ENCODE data around the gene CDC42EP3.
A peak's percentile ranks its signal among the peaks of the same experiment; 100 is the strongest.

The CDC42EP3 gene

GRCh38 chr2:37633845-37634244 is 37.6 kb downstream of the CDC42EP3 start:
- no peak for DNase-seq

GRCh38 chr2:37633234-37633633 is 38.2 kb downstream of the CDC42EP3 start:
- no peak for DNase-seq

DNA sequence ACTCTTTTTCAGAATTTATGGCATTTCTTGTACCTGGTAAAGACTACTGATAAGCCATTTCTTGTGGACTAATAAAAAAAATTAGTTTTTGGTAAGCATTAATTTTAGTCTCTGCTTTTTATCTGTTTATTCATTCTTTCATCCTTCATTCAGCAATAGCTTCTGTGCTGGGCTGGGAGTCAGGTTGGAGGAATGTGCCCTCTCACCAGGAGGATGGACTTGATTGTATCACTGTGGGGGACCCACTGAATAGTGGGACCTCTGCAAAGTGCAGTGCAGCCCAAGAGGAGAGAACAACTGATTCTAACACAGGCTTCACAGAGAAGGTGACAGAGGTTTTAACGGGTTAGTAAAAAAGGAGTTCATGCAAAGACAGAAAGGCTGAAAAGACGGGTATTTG is 39.1 kb downstream of the CDC42EP3 start:
- no peak for DNase-seq

- no peak for DNase-seq
Measured at GRCh38 chr2:37631698-37632097, 39.7 kb downstream of the CDC42EP3 start.

GRCh38 chr2:37631292-37631691 is 40.1 kb downstream of the CDC42EP3 start:
- peak; percentile 29 for DNase-seq

DNA sequence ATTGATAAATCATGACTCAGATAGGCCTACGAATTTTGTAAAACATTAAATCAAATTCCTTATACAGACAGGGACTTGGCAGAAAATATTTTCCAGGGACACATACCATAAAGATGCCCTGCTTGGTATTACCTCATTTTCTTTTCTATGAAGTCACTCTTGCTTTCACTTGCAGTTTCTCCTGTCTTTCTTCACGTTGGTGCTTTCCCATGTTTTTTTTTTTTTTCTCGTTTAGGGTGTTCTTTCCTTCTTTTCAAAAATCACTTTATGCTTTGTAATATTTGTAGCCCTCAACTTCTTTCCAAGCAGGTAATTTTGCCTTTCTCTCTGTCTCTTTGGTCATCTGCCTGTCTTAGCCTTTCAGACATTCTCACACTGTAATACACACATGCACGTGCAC is 40.7 kb downstream of the CDC42EP3 start:
- DNase-seq: no peak

- DNase-seq: no peak
Measured at GRCh38 chr2:37630301-37630700, 41.1 kb downstream of the CDC42EP3 start.

DNA sequence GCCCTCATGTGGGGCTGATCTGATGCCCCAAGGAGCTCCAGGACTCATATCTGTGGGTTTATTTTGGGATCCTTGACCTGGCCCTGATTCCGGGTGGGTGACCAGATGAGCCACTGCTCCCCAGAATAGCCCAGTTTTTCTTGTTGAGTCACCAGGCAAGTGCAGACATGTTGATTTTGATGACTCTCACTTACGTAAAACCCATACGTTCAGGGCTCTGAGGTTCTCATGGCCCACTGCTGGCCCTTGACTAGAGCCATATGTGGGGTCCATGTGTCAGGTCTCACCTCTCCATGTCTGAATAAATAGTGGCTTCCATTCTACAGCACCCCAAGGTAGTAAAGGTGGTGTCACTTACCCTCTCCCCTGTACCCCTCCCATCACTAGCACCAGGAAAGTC is 41.9 kb downstream of the CDC42EP3 start:
- DNase-seq: no peak

DNA sequence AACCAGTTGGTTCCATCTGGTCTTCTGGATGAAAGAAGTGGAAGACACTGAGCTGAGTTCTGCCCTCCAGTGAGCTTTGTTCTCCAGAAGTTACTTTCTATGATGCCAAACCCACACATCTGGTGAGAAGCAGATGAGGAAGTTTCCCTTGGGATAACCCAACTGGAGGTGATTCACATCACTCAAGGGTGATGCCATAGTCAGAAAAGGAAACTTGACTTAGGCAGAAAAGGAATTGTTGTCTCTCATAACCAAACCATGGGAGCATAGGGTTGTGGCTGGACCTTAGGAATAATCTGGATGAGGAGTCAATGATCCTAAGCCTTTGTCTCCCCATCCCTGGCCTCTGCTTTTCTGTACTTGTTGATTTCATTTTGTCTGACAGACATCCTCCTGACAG is 43.7 kb downstream of the CDC42EP3 start:
- no peak for DNase-seq

DNA sequence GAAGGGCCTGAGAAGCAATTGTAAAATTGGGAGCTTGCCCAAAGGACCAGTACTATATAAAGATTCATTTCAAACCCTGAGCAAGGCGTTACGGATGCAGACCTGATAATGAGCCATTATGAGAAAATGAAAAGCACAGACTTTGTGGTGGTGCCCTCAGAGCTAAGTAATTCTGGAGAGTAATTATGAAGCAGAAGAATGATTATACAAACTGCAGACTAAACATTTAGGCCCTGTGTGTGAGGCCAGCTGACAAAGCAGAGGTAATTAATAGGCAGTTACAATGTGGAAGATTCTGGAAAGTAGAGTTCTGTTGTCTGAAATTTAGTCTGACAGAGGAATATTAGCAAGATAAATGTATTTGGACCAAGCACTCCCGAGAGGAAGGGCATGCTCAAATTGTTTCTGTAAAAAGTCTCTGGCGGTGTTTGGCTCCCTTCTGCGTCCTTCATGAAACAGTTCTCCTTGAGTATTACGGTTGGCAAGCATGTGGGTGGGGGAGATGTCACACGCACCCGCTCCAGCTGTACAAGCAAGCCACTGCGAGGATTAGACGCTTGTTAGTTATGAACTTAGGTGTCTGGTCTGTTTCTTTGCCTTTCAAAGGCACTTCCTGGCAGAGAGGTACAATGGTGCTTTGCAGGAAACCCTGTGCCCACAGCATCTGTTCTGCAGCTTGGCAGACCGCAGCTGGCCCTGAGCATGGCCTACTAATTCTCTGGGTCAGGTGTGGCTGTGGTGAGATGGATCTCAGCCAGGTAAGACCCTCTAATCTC is 45.5 kb downstream of the CDC42EP3 start:
- DNase-seq: no peak

- DNase-seq: no peak
Measured at GRCh38 chr2:37625156-37625555, 46.3 kb downstream of the CDC42EP3 start.

DNA sequence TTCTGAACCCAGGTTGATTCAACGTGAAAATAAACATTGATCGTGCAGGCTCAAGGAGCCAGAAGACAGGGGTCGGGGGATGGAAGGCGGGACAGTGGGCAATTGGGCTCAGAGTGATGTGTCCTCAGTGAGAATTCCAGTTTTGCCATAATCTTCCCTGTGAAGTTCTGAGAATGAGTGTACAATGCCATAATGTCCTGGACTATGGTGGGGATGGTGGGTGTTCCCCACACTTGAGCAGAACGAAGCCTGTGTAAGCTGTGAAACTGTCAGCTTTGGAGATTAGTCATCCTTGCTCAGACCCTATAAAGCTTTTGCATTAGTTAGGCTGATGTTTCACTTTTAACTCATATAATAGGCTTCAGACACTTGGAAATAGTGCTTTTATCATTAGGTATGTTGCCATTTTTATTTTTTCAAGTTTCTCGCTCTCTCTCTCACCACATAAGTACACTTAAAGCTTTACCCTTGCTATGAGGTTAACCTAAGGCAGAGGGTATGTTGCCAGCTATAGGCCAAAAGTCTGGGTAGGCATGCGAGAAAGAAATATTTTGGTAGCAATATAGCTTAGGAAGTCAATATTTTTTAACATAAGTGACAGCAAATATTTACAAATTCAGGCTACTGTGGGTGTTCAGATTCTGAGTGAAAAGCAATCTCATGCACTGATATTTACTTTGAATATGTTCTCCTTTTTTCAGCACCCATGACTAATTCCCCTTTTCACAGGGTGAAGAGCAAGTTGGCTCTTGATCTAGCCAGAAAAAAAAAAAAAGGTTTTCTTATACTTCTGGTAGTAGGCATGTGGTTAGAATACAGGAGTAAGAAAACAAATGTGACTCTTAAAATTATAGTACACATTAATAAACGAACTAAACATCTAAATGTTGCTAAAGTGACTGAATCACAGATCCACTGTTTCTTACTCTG is 47.2 kb downstream of the CDC42EP3 start:
- no peak for DNase-seq

GRCh38 chr2:37623406-37623805 is 48.0 kb downstream of the CDC42EP3 start:
- DNase-seq: no peak

DNA sequence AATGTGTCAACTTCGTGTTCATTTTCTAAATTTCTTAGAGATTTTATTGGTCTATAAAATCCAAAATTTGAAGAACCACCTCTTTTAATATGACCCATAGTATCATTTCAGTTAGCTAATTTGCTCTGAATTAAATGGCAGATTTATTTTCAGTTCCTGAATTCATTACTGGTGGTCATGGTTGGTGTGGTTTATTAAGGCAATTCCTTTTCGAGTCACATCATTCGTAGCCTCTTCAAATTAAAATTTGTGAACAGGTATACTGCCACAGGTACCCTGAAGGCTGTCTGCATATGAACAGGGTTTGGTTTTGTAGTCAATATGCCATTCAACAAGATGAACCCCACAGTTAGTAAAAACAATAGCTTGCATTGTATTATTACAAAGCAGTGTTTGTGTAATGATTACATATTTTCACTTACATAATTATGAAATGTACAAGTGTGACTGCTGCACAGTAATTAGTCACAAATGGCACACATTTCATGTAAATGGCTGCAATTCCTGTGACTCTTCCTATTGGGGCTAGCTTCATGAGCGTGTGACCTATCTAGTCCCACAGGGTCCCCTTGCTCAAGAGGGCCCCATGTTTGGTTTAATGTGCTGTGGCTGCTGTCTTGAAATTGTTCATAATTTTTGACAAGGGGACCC is 48.9 kb downstream of the CDC42EP3 start:
- no peak for DNase-seq

DNA sequence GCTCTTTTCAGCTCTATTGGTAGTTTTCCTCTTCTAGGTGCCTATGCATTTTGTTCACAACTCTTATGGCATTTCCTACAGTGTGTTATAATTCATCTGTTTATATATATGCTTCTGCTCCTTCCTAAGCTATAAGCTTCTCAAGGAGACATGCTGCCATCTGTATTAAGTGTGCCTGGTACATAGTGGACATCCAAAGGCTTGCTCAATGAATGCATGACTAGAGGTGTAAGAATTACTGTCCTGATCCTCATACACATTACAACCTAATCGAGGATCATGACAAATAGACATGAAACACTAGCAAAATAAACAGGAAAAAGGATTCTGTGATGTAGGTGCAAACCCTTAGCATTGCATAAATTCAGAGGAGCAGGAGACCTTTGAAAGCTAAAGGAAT is 50.2 kb downstream of the CDC42EP3 start:
- DNase-seq: no peak

DNA sequence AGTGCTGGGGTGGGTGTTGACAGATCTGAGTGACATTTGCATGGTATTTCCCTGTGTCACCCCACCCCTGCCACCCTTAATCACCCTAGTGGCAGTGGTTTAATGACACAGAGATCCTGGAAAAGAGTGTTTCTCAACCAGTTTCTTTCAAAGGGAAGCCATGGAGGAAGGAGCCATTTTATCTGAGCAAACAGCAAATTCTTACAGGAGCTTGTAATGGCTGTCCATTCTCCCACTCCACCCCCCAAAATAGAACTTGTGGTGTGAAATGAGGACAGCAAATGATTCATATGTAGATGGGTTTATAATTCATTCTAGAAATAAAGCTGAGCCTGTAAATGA is 51.5 kb downstream of the CDC42EP3 start:
- DNase-seq: no peak

DNA sequence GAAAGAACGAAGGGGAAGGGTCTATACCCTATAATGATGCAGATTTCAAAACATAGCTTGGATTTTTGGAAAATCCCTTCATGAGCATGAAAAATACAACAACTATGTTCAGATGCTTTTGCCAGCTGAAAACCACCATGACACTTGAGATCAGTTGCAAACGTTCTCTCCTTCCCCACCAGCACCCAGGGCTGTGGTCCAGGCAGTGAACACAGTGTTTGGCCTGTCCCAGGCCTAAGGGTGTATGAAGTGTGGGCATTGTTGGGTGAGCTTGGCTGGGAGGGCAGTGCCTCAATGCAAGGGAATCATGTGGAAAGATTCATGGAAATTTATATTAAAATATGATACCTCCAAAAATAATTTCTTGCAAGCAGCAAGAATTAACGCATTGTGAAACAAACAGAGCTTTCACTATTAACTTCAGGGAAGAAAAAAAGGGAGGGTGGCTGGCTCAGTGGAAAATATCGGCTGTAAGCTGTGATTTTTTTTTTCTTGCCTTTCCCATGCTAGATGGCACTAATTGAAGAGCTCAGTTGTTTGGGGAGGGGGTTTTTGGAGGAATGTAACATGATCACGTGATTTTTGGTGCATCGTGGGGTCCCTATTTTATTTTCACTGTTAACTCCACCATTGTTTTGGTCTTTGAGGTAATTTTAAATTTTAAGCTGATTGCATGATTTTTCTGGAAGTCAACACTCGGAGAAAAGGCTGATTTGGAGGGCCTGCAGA is 52.0 kb downstream of the CDC42EP3 start:
- DNase-seq: no peak

- DNase-seq: no peak
Measured at GRCh38 chr2:37618326-37618725, 53.1 kb downstream of the CDC42EP3 start.

DNA sequence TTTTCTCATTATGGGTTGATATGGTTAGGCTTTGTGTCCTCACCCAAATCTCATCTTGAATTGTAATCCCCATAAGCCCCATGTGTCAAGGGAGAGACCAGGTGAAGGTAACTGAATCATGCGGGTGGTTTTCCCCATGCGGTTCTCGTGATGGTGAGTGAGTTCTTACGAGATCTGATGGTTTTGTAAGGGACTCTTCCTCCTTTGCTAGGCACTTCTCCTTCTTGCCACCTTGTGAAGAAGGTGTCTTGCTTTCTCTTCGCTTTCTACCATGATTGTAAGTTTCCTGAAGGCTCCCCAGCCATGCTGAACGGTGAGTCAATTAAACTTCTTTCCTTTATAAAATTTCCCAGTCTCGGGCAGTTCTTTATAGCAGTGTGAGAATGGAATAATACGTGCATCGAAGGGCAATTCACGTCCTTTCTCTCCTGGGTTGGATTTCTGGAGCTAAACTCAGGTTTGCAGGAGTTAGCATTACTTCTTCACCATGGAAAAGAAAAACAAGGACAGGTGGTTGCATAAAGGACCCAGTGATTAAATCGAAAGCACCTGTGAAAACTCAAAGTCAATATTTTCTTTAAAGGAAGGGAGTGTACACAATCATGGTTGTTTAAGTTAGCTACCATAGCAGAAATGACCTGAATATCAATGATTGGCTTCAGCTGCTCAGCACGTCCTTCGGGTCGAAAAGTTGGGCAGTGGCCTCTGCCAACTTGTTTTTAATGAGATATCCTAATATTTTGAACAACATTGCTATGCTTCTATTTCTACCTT is 54.1 kb downstream of the CDC42EP3 start:
- DNase-seq: no peak

- no peak for DNase-seq
Measured at GRCh38 chr2:37616677-37617005, 54.8 kb downstream of the CDC42EP3 start.

DNA sequence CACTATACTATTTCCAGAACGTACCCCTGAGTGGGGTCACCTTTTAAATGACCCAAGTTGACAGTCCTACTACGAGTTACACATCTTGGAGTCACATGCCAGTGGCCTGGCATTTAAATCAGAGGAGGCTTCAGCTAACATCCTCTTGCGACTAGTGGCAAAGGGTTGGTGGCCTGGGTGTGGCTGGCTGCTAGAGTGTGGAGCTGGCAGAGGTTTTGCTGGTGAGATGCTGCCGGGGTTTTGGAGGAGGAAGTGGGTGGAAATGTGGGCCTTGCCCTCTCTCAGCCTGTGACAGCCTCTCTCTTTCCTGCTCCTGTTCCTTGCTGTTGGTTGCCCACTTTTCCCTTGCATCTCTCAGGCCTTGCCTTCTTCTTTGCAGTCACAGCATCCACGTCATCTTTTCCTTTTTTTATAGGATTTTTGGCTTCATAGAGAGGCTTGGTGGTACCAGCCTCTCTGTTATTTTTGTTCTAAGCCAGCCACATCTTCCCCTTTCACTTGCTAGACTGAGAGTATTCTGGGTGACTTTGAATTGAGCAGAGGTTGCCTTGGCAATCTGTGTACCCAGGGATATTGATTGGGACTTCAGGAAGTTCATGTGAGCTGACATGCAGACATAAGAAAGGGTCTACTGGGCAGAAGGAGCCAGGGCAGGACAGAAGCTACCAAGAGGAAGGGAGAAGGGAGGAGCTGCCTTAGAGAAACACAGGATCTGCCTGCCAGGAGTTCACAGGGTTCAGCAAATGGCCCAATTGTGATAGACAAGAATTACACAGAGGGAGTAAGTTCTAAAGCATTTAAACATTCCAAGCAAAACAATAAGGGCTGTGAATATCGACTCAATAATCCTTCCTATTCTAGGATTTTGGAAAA is 55.4 kb downstream of the CDC42EP3 start:
- DNase-seq: no peak

Measured in NCI-H510A (cell line).